HCT116 (cell line): ENCODE data around the gene HNRNPAB. TPM values are rescaled to one million over a fixed set of nuclear protein-coding genes. Genes with fewer than 3 reads are reported as not detected.

Source experiments
- ATAC-seq: fragments of 200-7000 bp; cut with Tn5 transposase; 2 replicates; pipeline ENCODE4 v1.9.1; 2020; ENCODE audit warnings: mild to moderate bottlenecking, moderate library complexity
- BruUV-seq: library from RNA; stranded (reverse); fragments of 400-500 nt; replicated peaks from 2 replicates; lab custom pipeline; 2021; lab: Mats Ljungman, UMichigan
- CTCF ChIA-PET: fragments of 300-600 bp; sonication (Branson Sonifier 250); formaldehyde crosslinking; loops from one replicate; lab custom pipeline; 2021; ENCODE audit warnings: antibody characterized with exemption; lab: Charles Lee
- POLR2A ChIA-PET: fragments of 300-600, 350-600 bp; sonication (Branson Sonifier 250); formaldehyde crosslinking; loops from one replicate; lab custom pipeline; 2021; ENCODE audit warnings: antibody characterized with exemption; lab: Charles Lee
- RAD21 ChIA-PET, 2 experiments: fragments of 300-600 bp; sonication (Branson Sonifier 250); formaldehyde crosslinking; loops; one replicate each; lab custom pipeline; 2023; ENCODE audit warnings: low total read pairs in 2 of 2; ENCODE audit not compliant: uncharacterized antibody in 2 of 2, unreplicated experiment in 2 of 2, low non-redundant PET in 1 of 2; lab: Charles Lee
- DNase-seq: peaks from one replicate; pipeline ENCODE4 v3.0.0-alpha.2; 2010; ENCODE audit warnings: low read depth, low spot score
- H2AFZ ChIP-seq: fragments of 200-600 bp; shearing (Covaris generic), sonication (generic); 2 replicates; pipeline ENCODE4 v1.6.1; 2017; ENCODE audit warnings: low read depth, mixed run types, mixed read lengths, antibody characterized with exemption, low read length; ENCODE audit not compliant: poor library complexity, severe bottlenecking
- H3K27ac ChIP-seq: 2 replicates; pipeline ENCODE4 v1.5.1; 2012; ENCODE audit warnings: low read depth, low read length
- H3K27me3 ChIP-seq: fragments of 200-600 bp; sonication (generic); 2 replicates; pipeline ENCODE4 v1.6.1; 2016; ENCODE audit warnings: mixed run types, low read length, mixed read lengths; ENCODE audit not compliant: insufficient read depth
- H3K36me3 ChIP-seq, 2 experiments: fragments of 200-500 bp in 1 of 2; fragments of 200-600 bp in 1 of 2; sonication (Bioruptor generic) in 1 of 2; sonication (generic) in 1 of 2; 2 replicates each; pipeline versions ENCODE4 v1.5.1 to v1.6.1; 2014 to 2016; ENCODE audit warnings: low read length in 2 of 2, inconsistent platforms in 1 of 2, mixed read lengths in 1 of 2, mixed run types in 1 of 2; ENCODE audit not compliant: insufficient read depth in 2 of 2, control insufficient read depth in 1 of 2
- H3K4me1 ChIP-seq, 2 experiments: fragments of 200-600 bp in 1 of 2; sonication (generic) in 1 of 2; 2 replicates each; pipeline versions ENCODE4 v1.5.1 to v1.6.1; 2012 to 2017; ENCODE audit warnings: low read length in 2 of 2, inconsistent platforms in 1 of 2, mild to moderate bottlenecking in 1 of 2, mixed read lengths in 1 of 2, mixed run types in 1 of 2, moderate library complexity in 1 of 2; ENCODE audit not compliant: insufficient read depth in 2 of 2, control insufficient read depth in 1 of 2
- H3K4me2 ChIP-seq: fragments of 200-600 bp; sonication (generic); 2 replicates; pipeline ENCODE4 v1.6.1; 2017; ENCODE audit warnings: mixed run types, low read length, mixed read lengths
- H3K4me3 ChIP-seq, 2 experiments: fragments of 200-600 bp in 1 of 2; sonication (generic) in 1 of 2; replicated peaks in 1 of 2; 2 replicates each; pipeline ENCODE4 v1.5.1; 2011 to 2016; ENCODE audit warnings: low read length in 2 of 2, control low read depth in 1 of 2, low read depth in 1 of 2, mild to moderate bottlenecking in 1 of 2, mixed read lengths in 1 of 2, mixed run types in 1 of 2
- H3K79me2 ChIP-seq: fragments of 200-600 bp; sonication (generic); 2 replicates; pipeline ENCODE4 v1.6.1; 2017; ENCODE audit warnings: mild to moderate bottlenecking, mixed run types, low read length, moderate library complexity, mixed read lengths; ENCODE audit not compliant: insufficient read depth
- H3K9ac ChIP-seq: fragments of 200-600 bp; sonication (generic); 2 replicates; pipeline ENCODE4 v1.6.1; 2016; ENCODE audit warnings: low read length, mixed read lengths
- H3K9me2 ChIP-seq: fragments of 200-600 bp; sonication (generic), shearing (Covaris generic); 2 replicates; pipeline ENCODE4 v1.6.1; 2017; ENCODE audit warnings: mixed run types, mild to moderate bottlenecking, moderate library complexity; ENCODE audit not compliant: insufficient read depth
- H3K9me3 ChIP-seq, 2 experiments: fragments of 200-500 bp in 1 of 2; fragments of 200-600 bp in 1 of 2; sonication (Bioruptor generic) in 1 of 2; sonication (generic) in 1 of 2; 2 replicates each; pipeline ENCODE4 v1.6.1; 2014 to 2017; ENCODE audit warnings: low read length in 2 of 2, mixed read lengths in 2 of 2, inconsistent platforms in 1 of 2, low read depth in 1 of 2, mild to moderate bottlenecking in 1 of 2, mixed run types in 1 of 2, moderate library complexity in 1 of 2; ENCODE audit not compliant: control insufficient read depth in 1 of 2, insufficient read depth in 1 of 2
- H4K20me1 ChIP-seq: fragments of 200-600 bp; sonication (generic), shearing (Covaris generic); 2 replicates; pipeline ENCODE4 v1.6.1; 2017; ENCODE audit warnings: mixed run types, mild to moderate bottlenecking, moderate library complexity; ENCODE audit not compliant: insufficient read depth
- ATF3 ChIP-seq: IDR thresholded peaks from 2 replicates; pipeline ENCODE4 v1.6.1; 2012
- CEBPB ChIP-seq: IDR thresholded peaks from 2 replicates; pipeline ENCODE4 v1.6.1; 2012; ENCODE audit warnings: low read depth
- CTCF ChIP-seq, 3 experiments: fragments of 200-600 bp in 1 of 3; sonication (generic) in 1 of 3; IDR thresholded peaks in 2 of 3; conservative IDR thresholded peaks in 1 of 3; 2 replicates each; pipeline ENCODE4 v1.5.1; 2012 to 2017; ENCODE audit warnings: low read depth in 2 of 3, low read length in 2 of 3, antibody characterized with exemption in 1 of 3, borderline replicate concordance in 1 of 3, control low read depth in 1 of 3, mild to moderate bottlenecking in 1 of 3, mixed read lengths in 1 of 3, mixed run types in 1 of 3, moderate library complexity in 1 of 3; ENCODE audit not compliant: insufficient read depth in 1 of 3
- ELF1 ChIP-seq: IDR thresholded peaks from 2 replicates; pipeline ENCODE4 v1.6.1; 2012; ENCODE audit warnings: low read depth, borderline replicate concordance
- EZH2phosphoT487 ChIP-seq: fragments of 200-600 bp; IDR thresholded peaks from 2 replicates; pipeline ENCODE4 v1.6.1; 2018; ENCODE audit warnings: antibody characterized with exemption, borderline replicate concordance
- FOSL1 ChIP-seq: IDR thresholded peaks from 2 replicates; pipeline ENCODE4 v1.6.1; 2012; ENCODE audit warnings: low read depth
- JUND ChIP-seq: IDR thresholded peaks from 2 replicates; pipeline ENCODE4 v1.6.1; 2012
- POLR2AphosphoS5 ChIP-seq: IDR thresholded peaks from 2 replicates; pipeline ENCODE4 v1.6.1; 2011; ENCODE audit warnings: mild to moderate bottlenecking, low read depth, low read length, moderate library complexity
- REST ChIP-seq: IDR thresholded peaks from 2 replicates; pipeline ENCODE4 v1.6.1; 2012; ENCODE audit warnings: low read depth
- TCF7L2 ChIP-seq: IDR thresholded peaks from 2 replicates; pipeline ENCODE4 v1.7.0; 2011; ENCODE audit warnings: borderline replicate concordance, inconsistent platforms; ENCODE audit not compliant: insufficient read depth, insufficient read length; ENCODE audit errors: extremely low read depth
- intact Hi-C: fragments of 100-400 bp; cut with micrococcal nuclease; formaldehyde crosslinking; loops from 2 replicates; pipeline ENCODE4 v1.10.0; 2022
- total RNA-seq: library from RNA; stranded (reverse); gene quantifications from one replicate; pipeline ENCODE4 v1.2.1, GENCODE V29; 2021; ENCODE audit not compliant: unreplicated experiment

Gene HNRNPAB
- total RNA-seq, 1 experiment from 2014 or later, result 273 TPM

- BruUV-seq, result no TSS peak
- Histone ChIP-seq H3K4me1 (peaks cover 0 to 10% of the 10 kb centered on the region in 2 experiments; a peak in 3 of 4 replicates), H3K27me3 (no peaks in the 10 kb centered on the region), H3K9ac (no peak overlapping the region), H3K4me3 (no peak overlapping the region), H3K9me2 (no peaks in the 10 kb centered on the region), H3K27ac (no peak overlapping the region), H3K9me3 (no peaks in the 10 kb centered on the region), H2AFZ (no peak overlapping the region), H3K36me3 (no peaks in the 10 kb centered on the region), H3K4me2 (no peak overlapping the region), H4K20me1 (no peaks in the 10 kb centered on the region), H3K79me2 (no peaks in the 10 kb centered on the region)
- ChIA-PET POLR2A (no interaction called here), RAD21 (no interaction called here), CTCF (no interaction called here)
- intact Hi-C loops, result loop anchor here (5.0 kb wide), 1 partner anchor 315 kb away; no protein-coding TSS in a partner anchor
- no peak for TF ChIP-seq TCF7L2
- TF ChIP-seq ELF1, result no peak
- no peak for TF ChIP-seq REST
- no peak for TF ChIP-seq EZH2phosphoT487
- no peak for TF ChIP-seq POLR2AphosphoS5
- no peak for TF ChIP-seq CTCF (IDR thresholded peaks at IDR 0.05 in 2 of 3, conservative IDR thresholded peaks at IDR 0.05 in 1 of 3; ENCODE audit: borderline replicate concordance in 1 of 3, insufficient read depth in 1 of 3, low read depth in 2 of 3, low read length in 2 of 3)
- TF ChIP-seq CEBPB, result no peak
- no peak for TF ChIP-seq JUND
- no peak for TF ChIP-seq FOSL1
- TF ChIP-seq ATF3, result no peak
- ATAC-seq, result no peak
- no peak for DNase-seq
These were observed 33.3 kb downstream of the HNRNPAB start for GRCh38 chr5:178237431-178238312.
